ENCODE results near the gene RHBDL1. TPM values are rescaled to one million over a fixed set of nuclear protein-coding genes. Genes with fewer than 3 reads are reported as not detected.

RHBDL1 gene
- total and polyA plus RNA-seq, 10 of the 15 experiments (the other 5 are each of a cell fraction or from before 2014, with no cell fraction given): 0.04 to 1.3 (median 0.65) TPM; not detected in 5

DNA sequence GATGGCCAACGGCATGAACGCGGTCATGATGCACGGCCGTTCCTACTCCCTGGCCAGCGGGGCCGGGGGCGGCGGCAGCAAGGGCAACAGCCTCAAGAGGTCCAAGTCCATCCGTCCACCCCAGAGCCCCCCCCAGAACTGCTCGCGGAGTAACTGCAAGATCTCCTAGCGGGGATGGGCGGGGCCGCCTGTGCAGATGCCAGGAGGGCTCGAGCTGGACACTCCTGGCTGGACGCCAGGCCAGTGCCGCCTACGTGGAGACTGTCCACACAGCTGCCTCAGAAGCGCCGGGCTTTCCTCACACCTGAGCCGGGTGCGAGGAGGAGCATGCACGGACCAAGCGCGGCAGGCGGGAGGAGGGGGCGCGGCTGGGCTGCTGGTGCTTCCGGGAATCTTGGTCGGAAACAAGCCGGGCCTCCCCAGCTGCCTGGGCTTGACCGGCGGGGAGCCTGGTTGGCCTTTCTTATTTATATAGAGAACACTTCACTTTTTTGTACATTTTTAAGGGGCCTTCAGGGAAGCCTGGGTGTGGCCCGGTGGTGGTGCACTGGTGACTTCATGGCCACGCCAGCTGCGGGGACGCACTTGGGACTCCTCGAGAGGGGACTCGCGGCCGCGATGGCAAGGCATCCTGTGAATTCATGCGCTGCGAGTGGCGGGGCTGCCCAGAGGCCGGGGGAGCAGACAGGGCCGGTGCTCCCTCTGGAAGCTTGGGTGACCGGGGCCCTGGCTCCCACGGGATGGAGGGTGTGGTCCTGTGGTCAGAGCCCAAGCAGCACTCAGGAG is 47.8 kb upstream of the RHBDL1 start:
- ChIA-PET POLR2A (no interaction called here), SMC1A (ENCODE audit: uncharacterized antibody, unreplicated experiment) (no interaction called here), CTCF (no interaction called here), RAD21 (ENCODE audit: unreplicated experiment) (no interaction called here)
- H3K9ac ChIP-seq (ENCODE audit: control insufficient read depth, insufficient read depth, low read length): no peak overlapping the region
- no peak for TF ChIP-seq ZNF274 (IDR thresholded peaks at IDR 0.05; ENCODE audit: insufficient read depth, insufficient read length)
- no peak for TF ChIP-seq TARDBP (IDR thresholded peaks at IDR 0.05; ENCODE audit: borderline replicate concordance)
- no peak for TF ChIP-seq SP1 (IDR thresholded peaks at IDR 0.05; ENCODE audit: low read depth, low read length)
- TF ChIP-seq ZNF24 (IDR thresholded peaks at IDR 0.05): no peak
- no peak for TF ChIP-seq CREB1 (IDR thresholded peaks at IDR 0.05; ENCODE audit: low read depth)
- no peak for TF ChIP-seq ASH2L (IDR thresholded peaks at IDR 0.05; ENCODE audit: borderline replicate concordance, low read depth)
- TF ChIP-seq, protein P1, sequence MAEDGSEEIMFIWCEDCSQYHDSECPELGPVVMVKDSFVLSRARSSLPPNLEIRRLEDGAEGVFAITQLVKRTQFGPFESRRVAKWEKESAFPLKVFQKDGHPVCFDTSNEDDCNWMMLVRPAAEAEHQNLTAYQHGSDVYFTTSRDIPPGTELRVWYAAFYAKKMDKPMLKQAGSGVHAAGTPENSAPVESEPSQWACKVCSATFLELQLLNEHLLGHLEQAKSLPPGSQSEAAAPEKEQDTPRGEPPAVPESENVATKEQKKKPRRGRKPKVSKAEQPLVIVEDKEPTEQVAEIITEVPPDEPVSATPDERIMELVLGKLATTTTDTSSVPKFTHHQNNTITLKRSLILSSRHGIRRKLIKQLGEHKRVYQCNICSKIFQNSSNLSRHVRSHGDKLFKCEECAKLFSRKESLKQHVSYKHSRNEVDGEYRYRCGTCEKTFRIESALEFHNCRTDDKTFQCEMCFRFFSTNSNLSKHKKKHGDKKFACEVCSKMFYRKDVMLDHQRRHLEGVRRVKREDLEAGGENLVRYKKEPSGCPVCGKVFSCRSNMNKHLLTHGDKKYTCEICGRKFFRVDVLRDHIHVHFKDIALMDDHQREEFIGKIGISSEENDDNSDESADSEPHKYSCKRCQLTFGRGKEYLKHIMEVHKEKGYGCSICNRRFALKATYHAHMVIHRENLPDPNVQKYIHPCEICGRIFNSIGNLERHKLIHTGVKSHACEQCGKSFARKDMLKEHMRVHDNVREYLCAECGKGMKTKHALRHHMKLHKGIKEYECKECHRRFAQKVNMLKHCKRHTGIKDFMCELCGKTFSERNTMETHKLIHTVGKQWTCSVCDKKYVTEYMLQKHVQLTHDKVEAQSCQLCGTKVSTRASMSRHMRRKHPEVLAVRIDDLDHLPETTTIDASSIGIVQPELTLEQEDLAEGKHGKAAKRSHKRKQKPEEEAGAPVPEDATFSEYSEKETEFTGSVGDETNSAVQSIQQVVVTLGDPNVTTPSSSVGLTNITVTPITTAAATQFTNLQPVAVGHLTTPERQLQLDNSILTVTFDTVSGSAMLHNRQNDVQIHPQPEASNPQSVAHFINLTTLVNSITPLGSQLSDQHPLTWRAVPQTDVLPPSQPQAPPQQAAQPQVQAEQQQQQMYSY (CRISPR knock-in tag; IDR thresholded peaks at IDR 0.05): no peak
- no peak for TF ChIP-seq POU2F2 (IDR thresholded peaks at IDR 0.05; ENCODE audit: borderline replicate concordance, low read depth, low read length)
- TF ChIP-seq YY1 (IDR thresholded peaks at IDR 0.05; ENCODE audit: low read depth, low read length): no peak
- no peak for TF ChIP-seq RAD51 (IDR thresholded peaks at IDR 0.05)
- TF ChIP-seq, protein P2, sequence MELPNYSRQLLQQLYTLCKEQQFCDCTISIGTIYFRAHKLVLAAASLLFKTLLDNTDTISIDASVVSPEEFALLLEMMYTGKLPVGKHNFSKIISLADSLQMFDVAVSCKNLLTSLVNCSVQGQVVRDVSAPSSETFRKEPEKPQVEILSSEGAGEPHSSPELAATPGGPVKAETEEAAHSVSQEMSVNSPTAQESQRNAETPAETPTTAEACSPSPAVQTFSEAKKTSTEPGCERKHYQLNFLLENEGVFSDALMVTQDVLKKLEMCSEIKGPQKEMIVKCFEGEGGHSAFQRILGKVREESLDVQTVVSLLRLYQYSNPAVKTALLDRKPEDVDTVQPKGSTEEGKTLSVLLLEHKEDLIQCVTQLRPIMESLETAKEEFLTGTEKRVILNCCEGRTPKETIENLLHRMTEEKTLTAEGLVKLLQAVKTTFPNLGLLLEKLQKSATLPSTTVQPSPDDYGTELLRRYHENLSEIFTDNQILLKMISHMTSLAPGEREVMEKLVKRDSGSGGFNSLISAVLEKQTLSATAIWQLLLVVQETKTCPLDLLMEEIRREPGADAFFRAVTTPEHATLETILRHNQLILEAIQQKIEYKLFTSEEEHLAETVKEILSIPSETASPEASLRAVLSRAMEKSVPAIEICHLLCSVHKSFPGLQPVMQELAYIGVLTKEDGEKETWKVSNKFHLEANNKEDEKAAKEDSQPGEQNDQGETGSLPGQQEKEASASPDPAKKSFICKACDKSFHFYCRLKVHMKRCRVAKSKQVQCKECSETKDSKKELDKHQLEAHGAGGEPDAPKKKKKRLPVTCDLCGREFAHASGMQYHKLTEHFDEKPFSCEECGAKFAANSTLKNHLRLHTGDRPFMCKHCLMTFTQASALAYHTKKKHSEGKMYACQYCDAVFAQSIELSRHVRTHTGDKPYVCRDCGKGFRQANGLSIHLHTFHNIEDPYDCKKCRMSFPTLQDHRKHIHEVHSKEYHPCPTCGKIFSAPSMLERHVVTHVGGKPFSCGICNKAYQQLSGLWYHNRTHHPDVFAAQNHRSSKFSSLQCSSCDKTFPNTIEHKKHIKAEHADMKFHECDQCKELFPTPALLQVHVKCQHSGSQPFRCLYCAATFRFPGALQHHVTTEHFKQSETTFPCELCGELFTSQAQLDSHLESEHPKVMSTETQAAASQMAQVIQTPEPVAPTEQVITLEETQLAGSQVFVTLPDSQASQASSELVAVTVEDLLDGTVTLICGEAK (IDR thresholded peaks at IDR 0.05; ENCODE audit: borderline replicate concordance): no peak
- no peak for TF ChIP-seq HCFC1 (IDR thresholded peaks at IDR 0.05; ENCODE audit: low read length)
- no peak for TF ChIP-seq HDAC2 (IDR thresholded peaks at IDR 0.05)
- no peak for FAIRE-seq
- no peak overlapping the region for H3K4me2 ChIP-seq (ENCODE audit: control insufficient read depth, insufficient read depth)
- BruUV-seq (replicated peaks): no TSS peak
- no peak for DNase-seq (ENCODE audit: low read depth, low spot score)
- intact Hi-C loops (cut with micrococcal nuclease; ENCODE audit: unreplicated experiment) (no loop called here), in situ Hi-C loops (cut with MboI) (no loop called here)
- no peaks in the 10 kb centered on the region for H3K9me3 ChIP-seq (replicated peaks; ENCODE audit: control insufficient read depth, insufficient read depth, low read length)
- WGBS (ENCODE audit: insufficient coverage, insufficient replicate concordance, low lambda C conversion rate, missing lambda C conversion rate): 92% methylated on average over 39 of the region's 50 CpGs
- no peaks in the 10 kb centered on the region for H3K79me2 ChIP-seq (ENCODE audit: control insufficient read depth, insufficient read depth, low read length)
- H4K20me1 ChIP-seq (ENCODE audit: control insufficient read depth, insufficient read depth): no peaks in the 10 kb centered on the region; the same call in 1 of the 2 replicates
- no peaks in the 10 kb centered on the region for H3K4me1 ChIP-seq (ENCODE audit: control insufficient read depth, insufficient read depth, low read length)
- H3K27me3 ChIP-seq (replicated peaks in 1 of 2; ENCODE audit: control insufficient read depth in 2 of 2, insufficient read depth in 2 of 2, low read length in 1 of 2): no peaks in the 10 kb centered on the region
- H2AFZ ChIP-seq (ENCODE audit: control insufficient read depth, low read depth, low read length): no peak overlapping the region
- H3K27ac ChIP-seq (ENCODE audit: control insufficient read depth, insufficient read depth): no peak overlapping the region
- no peaks in the 10 kb centered on the region; a peak in 1 of 4 replicates for H3K36me3 ChIP-seq (ENCODE audit: control insufficient read depth in 2 of 2, insufficient read depth in 2 of 2, low read length in 1 of 2)
- no peak for ATAC-seq
- H3K4me3 ChIP-seq: no peak overlapping the region
